HCT116 (cell line): ENCODE results near the gene GNG7. TPM values are rescaled to one million over a fixed set of nuclear protein-coding genes. Genes with fewer than 3 reads are reported as not detected.

Source experiments
- ATAC-seq: fragments of 200-7000 bp; cut with Tn5 transposase; 2 replicates; pipeline ENCODE4 v1.9.1; 2020; ENCODE audit warnings: mild to moderate bottlenecking, moderate library complexity
- BruUV-seq: library from RNA; stranded (reverse); fragments of 400-500 nt; replicated peaks from 2 replicates; lab custom pipeline; 2021; lab: Mats Ljungman, UMichigan
- CTCF ChIA-PET: fragments of 300-600 bp; sonication (Branson Sonifier 250); formaldehyde crosslinking; loops from one replicate; lab custom pipeline; 2021; ENCODE audit warnings: antibody characterized with exemption; lab: Charles Lee
- POLR2A ChIA-PET: fragments of 300-600, 350-600 bp; sonication (Branson Sonifier 250); formaldehyde crosslinking; loops from one replicate; lab custom pipeline; 2021; ENCODE audit warnings: antibody characterized with exemption; lab: Charles Lee
- RAD21 ChIA-PET, 2 experiments: fragments of 300-600 bp; sonication (Branson Sonifier 250); formaldehyde crosslinking; loops; one replicate each; lab custom pipeline; 2023; ENCODE audit warnings: low total read pairs in 2 of 2; ENCODE audit not compliant: uncharacterized antibody in 2 of 2, unreplicated experiment in 2 of 2, low non-redundant PET in 1 of 2; lab: Charles Lee
- DNase-seq: peaks from one replicate; pipeline ENCODE4 v3.0.0-alpha.2; 2010; ENCODE audit warnings: low read depth, low spot score
- H2AFZ ChIP-seq: fragments of 200-600 bp; shearing (Covaris generic), sonication (generic); 2 replicates; pipeline ENCODE4 v1.6.1; 2017; ENCODE audit warnings: low read depth, mixed run types, mixed read lengths, antibody characterized with exemption, low read length; ENCODE audit not compliant: poor library complexity, severe bottlenecking
- H3K27ac ChIP-seq: 2 replicates; pipeline ENCODE4 v1.5.1; 2012; ENCODE audit warnings: low read depth, low read length
- H3K27me3 ChIP-seq: fragments of 200-600 bp; sonication (generic); 2 replicates; pipeline ENCODE4 v1.6.1; 2016; ENCODE audit warnings: mixed run types, low read length, mixed read lengths; ENCODE audit not compliant: insufficient read depth
- H3K36me3 ChIP-seq, 2 experiments: fragments of 200-500 bp in 1 of 2; fragments of 200-600 bp in 1 of 2; sonication (Bioruptor generic) in 1 of 2; sonication (generic) in 1 of 2; 2 replicates each; pipeline versions ENCODE4 v1.5.1 to v1.6.1; 2014 to 2016; ENCODE audit warnings: low read length in 2 of 2, inconsistent platforms in 1 of 2, mixed read lengths in 1 of 2, mixed run types in 1 of 2; ENCODE audit not compliant: insufficient read depth in 2 of 2, control insufficient read depth in 1 of 2
- H3K4me1 ChIP-seq, 2 experiments: fragments of 200-600 bp in 1 of 2; sonication (generic) in 1 of 2; 2 replicates each; pipeline versions ENCODE4 v1.5.1 to v1.6.1; 2012 to 2017; ENCODE audit warnings: low read length in 2 of 2, inconsistent platforms in 1 of 2, mild to moderate bottlenecking in 1 of 2, mixed read lengths in 1 of 2, mixed run types in 1 of 2, moderate library complexity in 1 of 2; ENCODE audit not compliant: insufficient read depth in 2 of 2, control insufficient read depth in 1 of 2
- H3K4me2 ChIP-seq: fragments of 200-600 bp; sonication (generic); 2 replicates; pipeline ENCODE4 v1.6.1; 2017; ENCODE audit warnings: mixed run types, low read length, mixed read lengths
- H3K4me3 ChIP-seq, 2 experiments: fragments of 200-600 bp in 1 of 2; sonication (generic) in 1 of 2; replicated peaks in 1 of 2; 2 replicates each; pipeline ENCODE4 v1.5.1; 2011 to 2016; ENCODE audit warnings: low read length in 2 of 2, control low read depth in 1 of 2, low read depth in 1 of 2, mild to moderate bottlenecking in 1 of 2, mixed read lengths in 1 of 2, mixed run types in 1 of 2
- H3K79me2 ChIP-seq: fragments of 200-600 bp; sonication (generic); 2 replicates; pipeline ENCODE4 v1.6.1; 2017; ENCODE audit warnings: mild to moderate bottlenecking, mixed run types, low read length, moderate library complexity, mixed read lengths; ENCODE audit not compliant: insufficient read depth
- H3K9ac ChIP-seq: fragments of 200-600 bp; sonication (generic); 2 replicates; pipeline ENCODE4 v1.6.1; 2016; ENCODE audit warnings: low read length, mixed read lengths
- H3K9me2 ChIP-seq: fragments of 200-600 bp; sonication (generic), shearing (Covaris generic); 2 replicates; pipeline ENCODE4 v1.6.1; 2017; ENCODE audit warnings: mixed run types, mild to moderate bottlenecking, moderate library complexity; ENCODE audit not compliant: insufficient read depth
- H3K9me3 ChIP-seq, 2 experiments: fragments of 200-500 bp in 1 of 2; fragments of 200-600 bp in 1 of 2; sonication (Bioruptor generic) in 1 of 2; sonication (generic) in 1 of 2; 2 replicates each; pipeline ENCODE4 v1.6.1; 2014 to 2017; ENCODE audit warnings: low read length in 2 of 2, mixed read lengths in 2 of 2, inconsistent platforms in 1 of 2, low read depth in 1 of 2, mild to moderate bottlenecking in 1 of 2, mixed run types in 1 of 2, moderate library complexity in 1 of 2; ENCODE audit not compliant: control insufficient read depth in 1 of 2, insufficient read depth in 1 of 2
- H4K20me1 ChIP-seq: fragments of 200-600 bp; sonication (generic), shearing (Covaris generic); 2 replicates; pipeline ENCODE4 v1.6.1; 2017; ENCODE audit warnings: mixed run types, mild to moderate bottlenecking, moderate library complexity; ENCODE audit not compliant: insufficient read depth
- CEBPB ChIP-seq: IDR thresholded peaks from 2 replicates; pipeline ENCODE4 v1.6.1; 2012; ENCODE audit warnings: low read depth
- ELF1 ChIP-seq: IDR thresholded peaks from 2 replicates; pipeline ENCODE4 v1.6.1; 2012; ENCODE audit warnings: low read depth, borderline replicate concordance
- EZH2phosphoT487 ChIP-seq: fragments of 200-600 bp; IDR thresholded peaks from 2 replicates; pipeline ENCODE4 v1.6.1; 2018; ENCODE audit warnings: antibody characterized with exemption, borderline replicate concordance
- FOSL1 ChIP-seq: IDR thresholded peaks from 2 replicates; pipeline ENCODE4 v1.6.1; 2012; ENCODE audit warnings: low read depth
- MAX ChIP-seq: IDR thresholded peaks from 2 replicates; pipeline ENCODE4 v1.6.1; 2012
- REST ChIP-seq: IDR thresholded peaks from 2 replicates; pipeline ENCODE4 v1.6.1; 2012; ENCODE audit warnings: low read depth
- SP1 ChIP-seq: IDR thresholded peaks from 2 replicates; pipeline ENCODE4 v1.6.1; 2012; ENCODE audit warnings: low read depth
- intact Hi-C: fragments of 100-400 bp; cut with micrococcal nuclease; formaldehyde crosslinking; loops from 2 replicates; pipeline ENCODE4 v1.10.0; 2022
- total RNA-seq: library from RNA; stranded (reverse); gene quantifications from one replicate; pipeline ENCODE4 v1.2.1, GENCODE V29; 2021; ENCODE audit not compliant: unreplicated experiment

The GNG7 gene
- total RNA-seq, 1 experiment from 2014 or later = 11.3 TPM

GRCh38 chr19:2511570-2511969 lies 190.9 kb downstream of the GNG7 start:
- TF ChIP-seq ELF1 (no peak), FOSL1 (no peak), SP1 (no peak), CEBPB (no peak), EZH2phosphoT487 (no peak), REST (no peak), MAX (no peak)
- BruUV-seq = no TSS peak
- ChIA-PET RAD21 (no interaction called here), CTCF (interaction anchor here (1.0 kb wide), 1 partner anchor 12 kb away, joined by 3 read pairs; no protein-coding TSS in a partner anchor), POLR2A (interaction anchor here (6.0 kb wide), 1 partner anchor 36 kb away, joined by 29 read pairs; the partner anchor contains the start of gene GADD45B)
- H3K4me2 ChIP-seq = no peak overlapping the region
- intact Hi-C loops = no loop called here
- no peak overlapping the region for H3K9ac ChIP-seq
- DNase-seq (no peak), ATAC-seq (no peak)
- H3K27me3 ChIP-seq = no peaks in the 10 kb centered on the region
- no peak overlapping the region for H3K27ac ChIP-seq
- H3K4me3 ChIP-seq = no peak overlapping the region
- no peaks in the 10 kb centered on the region for H4K20me1 ChIP-seq
- H3K79me2 ChIP-seq = no peaks in the 10 kb centered on the region
- no peak overlapping the region for H2AFZ ChIP-seq
- H3K9me3 ChIP-seq = no peaks in the 10 kb centered on the region
- H3K4me1 ChIP-seq = peaks cover 17 to 35% of the 10 kb centered on the region in 2 experiments
- H3K9me2 ChIP-seq = no peaks in the 10 kb centered on the region
- no peaks in the 10 kb centered on the region for H3K36me3 ChIP-seq
